ENCODE data around the gene GATA6.

Gene GATA6

GRCh38 chr18:22169011-22169888, at the start of gene GATA6:
TSS of gene GATA6 (plus strand) at chr18:22169589. CDS start at chr18:22171145, 1,556 bp downstream.
- DNase-seq: no peak

- no peak for DNase-seq
Observed at GRCh38 chr18:22124970-22125369, 44.4 kb upstream of the GATA6 start.

GRCh38 chr18:22128954-22129353, 40.4 kb upstream of the GATA6 start:
- DNase-seq: no peak

- DNase-seq: no peak
Observed at GRCh38 chr18:22129778-22130177, 39.6 kb upstream of the GATA6 start.

GRCh38 chr18:22132258-22132657, 37.1 kb upstream of the GATA6 start:
- DNase-seq: no peak

GRCh38 chr18:22132763-22133162, 36.6 kb upstream of the GATA6 start:
- no peak for DNase-seq

GRCh38 chr18:22136395-22136794, 33.0 kb upstream of the GATA6 start:
- DNase-seq: no peak

GRCh38 chr18:22141211-22141610, 28.2 kb upstream of the GATA6 start:
- DNase-seq: no peak

GRCh38 chr18:22143347-22144340, 25.7 kb upstream of the GATA6 start:
- DNase-seq: no peak

- DNase-seq: no peak
Observed at GRCh38 chr18:22145160-22145559, 24.2 kb upstream of the GATA6 start.

- DNase-seq: no peak
Observed at GRCh38 chr18:22149710-22150109, 19.7 kb upstream of the GATA6 start.

- no peak for DNase-seq
Observed at GRCh38 chr18:22152093-22152492, 17.3 kb upstream of the GATA6 start.

- DNase-seq: no peak
Observed at GRCh38 chr18:22153428-22153827, 16.0 kb upstream of the GATA6 start.

- DNase-seq: no peak
Observed at GRCh38 chr18:22155584-22155983, 13.8 kb upstream of the GATA6 start.

- DNase-seq: no peak
Observed at GRCh38 chr18:22159014-22159413, 10.4 kb upstream of the GATA6 start.

- DNase-seq: no peak
Observed at GRCh38 chr18:22161090-22161489, 8.3 kb upstream of the GATA6 start.

- DNase-seq: no peak
Observed at GRCh38 chr18:22163416-22164161, 5.8 kb upstream of the GATA6 start.

GRCh38 chr18:22164337-22165048, 4.9 kb upstream of the GATA6 start:
- no peak for DNase-seq

- DNase-seq: no peak
Observed at GRCh38 chr18:22165049-22165602, 4.3 kb upstream of the GATA6 start.

GRCh38 chr18:22165603-22166068, 3.8 kb upstream of the GATA6 start:
- DNase-seq: no peak

GRCh38 chr18:22166069-22166950, 3.1 kb upstream of the GATA6 start:
- no peak for DNase-seq
